NCI-H524 (cell line): ENCODE results near the gene TNRC6A.
A peak's percentile ranks its signal among the peaks of the same experiment; 100 is the strongest.
"Not testable (repeated sequence)": the region's sequence is repeated elsewhere in the genome, so short reads cannot be mapped to it uniquely, and the experiment has no call there.

Source experiments
- DNase-seq, 2 experiments: peaks; one replicate each; lab custom pipeline; 2025; lab: John Stamatoyannopoulos, UW

The TNRC6A gene

DNA sequence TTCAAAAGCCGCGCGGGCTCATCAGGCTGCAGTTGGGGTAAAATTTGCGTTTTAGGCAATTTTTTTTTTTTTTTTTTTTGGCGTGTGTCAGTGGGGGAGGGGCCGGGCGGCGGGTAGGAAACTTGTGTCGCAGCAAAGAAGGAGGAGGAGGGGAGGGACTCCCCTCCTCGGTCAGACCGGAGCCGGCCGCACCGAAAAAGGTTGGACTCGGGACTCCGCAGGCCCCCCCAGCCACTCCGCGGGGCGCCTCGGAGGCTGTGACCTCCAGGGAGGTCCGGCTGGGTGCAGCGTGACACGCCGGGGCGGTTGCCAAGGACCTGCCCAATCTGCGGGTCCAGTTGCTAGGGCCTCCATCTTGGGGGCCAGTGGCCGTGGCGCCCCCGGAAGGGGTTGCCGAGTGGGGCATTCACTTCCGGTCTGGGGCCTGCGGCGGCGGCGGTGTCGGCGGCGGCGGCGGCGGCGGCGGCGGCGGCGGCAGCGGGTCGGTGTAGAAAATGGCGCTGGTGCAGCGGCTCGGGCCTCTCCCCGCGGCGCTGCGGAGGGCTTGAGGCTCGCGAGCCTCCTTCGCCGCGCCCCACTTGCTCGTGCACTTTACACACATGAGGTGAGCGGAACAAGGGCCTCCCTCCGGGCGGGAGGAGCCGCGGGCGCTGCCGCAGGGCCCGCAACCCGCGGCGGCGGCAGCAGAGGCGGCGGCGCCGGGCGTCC is at the start of gene TNRC6A:
TSS of gene TNRC6A (plus strand) at position 409 of the 708 bp plus-strand sequence. CDS start at position 600, 191 bp downstream.
- DNase-seq: peak; percentile 80 to 88

DNA sequence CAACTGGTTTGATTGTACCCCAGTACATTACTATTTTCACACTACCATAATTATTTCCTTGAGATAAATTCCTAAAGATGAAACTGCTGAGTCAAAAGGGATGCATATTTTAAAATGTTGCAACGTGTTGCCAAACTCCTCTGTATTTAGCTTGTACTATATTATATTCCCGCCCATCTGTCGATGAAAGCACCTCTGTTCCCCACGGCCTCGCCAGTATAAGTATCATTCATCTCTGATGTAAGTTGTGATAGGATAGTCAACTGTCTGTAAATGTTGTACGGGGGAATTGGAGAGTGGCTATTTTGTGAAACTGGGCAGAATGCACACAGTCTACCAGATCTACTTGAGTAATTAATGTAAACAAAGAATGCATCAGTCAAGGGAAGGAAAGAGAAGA is 47.7 kb upstream of the TNRC6A start:
- DNase-seq: no peak

DNA sequence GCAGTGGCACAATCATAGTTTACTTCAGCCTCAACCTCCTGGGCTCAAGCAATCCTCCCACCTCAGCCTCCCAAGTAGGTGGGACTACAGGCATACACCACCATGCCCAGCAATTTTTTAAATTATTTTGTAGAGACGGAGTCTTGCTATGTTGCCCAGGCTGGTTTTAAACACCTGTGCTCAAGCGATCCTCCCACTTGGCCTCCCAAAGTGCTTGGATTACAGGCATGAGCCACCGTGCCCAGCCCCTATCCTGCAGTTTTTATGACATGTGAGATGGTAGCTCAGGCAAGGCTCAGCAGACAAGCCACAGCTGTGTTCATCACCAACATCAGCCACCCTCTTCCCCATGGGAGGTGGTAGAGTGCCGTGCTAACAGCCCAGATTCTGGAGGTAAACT is 46.2 kb upstream of the TNRC6A start:
- no peak for DNase-seq

DNA sequence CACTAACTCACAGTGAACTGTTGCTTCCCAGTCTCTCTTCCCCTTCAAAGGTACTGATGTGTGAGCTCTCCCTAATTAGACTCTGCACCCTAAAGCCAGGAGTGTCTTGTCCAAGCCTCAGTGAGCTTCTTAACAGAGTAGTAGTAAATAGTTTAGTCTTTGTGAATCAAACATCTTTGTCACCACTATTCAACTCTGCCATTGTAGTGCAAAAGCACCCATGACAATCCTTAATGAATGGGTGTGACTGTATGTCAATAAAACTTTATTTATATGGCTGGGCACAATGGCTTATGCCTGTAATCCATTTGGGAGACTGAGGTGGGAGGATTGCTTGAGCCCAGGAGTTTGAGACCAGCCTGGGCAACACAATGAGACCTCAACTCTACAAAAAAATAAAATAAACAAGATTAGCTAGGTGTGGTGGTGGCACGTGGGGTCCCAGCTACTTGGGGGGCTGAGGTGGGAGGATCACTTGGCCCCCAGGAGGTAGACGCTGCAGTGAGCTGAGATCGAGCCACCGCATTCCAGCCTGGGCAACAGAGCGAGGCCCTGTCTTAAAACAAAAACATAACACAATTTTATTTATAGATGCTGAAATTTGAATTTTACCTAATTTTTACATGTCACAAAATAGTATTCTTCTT is 45.5 kb upstream of the TNRC6A start:
- no peak for DNase-seq

DNA sequence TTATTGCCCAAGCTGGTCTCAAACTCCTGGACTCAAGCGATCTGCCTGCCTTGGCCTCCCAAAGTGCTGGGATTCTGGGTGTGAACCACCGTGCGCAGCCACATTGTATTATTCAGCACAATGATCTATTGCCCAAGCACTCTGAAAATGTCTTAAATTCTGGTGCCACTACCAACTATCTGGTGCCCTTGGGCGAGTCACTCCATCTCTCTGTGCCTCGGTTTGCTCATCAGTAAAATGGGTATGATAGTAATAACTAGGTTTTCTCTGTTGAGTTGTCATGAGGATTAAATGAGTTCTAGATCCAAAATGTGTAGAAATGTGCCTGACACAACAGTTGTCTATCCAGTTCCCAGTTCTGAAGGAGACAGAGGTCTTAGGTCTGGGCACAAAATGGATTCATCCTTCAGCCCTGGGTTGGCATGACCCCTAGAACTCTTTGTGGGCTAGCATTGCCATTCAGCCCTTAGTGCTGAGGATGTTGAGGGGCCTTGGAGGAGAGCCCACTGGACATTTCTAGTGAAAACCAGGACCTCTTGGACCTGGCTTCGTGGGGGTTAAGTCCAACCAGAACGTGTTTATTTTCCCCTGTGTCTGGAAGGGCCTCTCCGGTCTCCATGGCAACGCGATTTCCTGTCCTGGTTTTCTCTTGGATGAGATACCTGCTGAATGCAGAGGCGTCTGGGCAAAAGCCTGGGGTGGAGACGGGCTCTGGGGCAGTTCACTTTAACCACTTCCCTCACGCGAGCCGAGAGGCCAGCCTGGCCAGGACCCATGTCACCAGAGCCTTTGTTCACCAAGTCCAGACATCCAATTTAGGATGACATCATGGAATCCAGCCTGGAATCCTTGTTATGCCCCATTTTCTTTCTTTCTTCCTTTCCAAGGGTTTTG is 43.7 kb upstream of the TNRC6A start:
- DNase-seq: peak; percentile 20 to 23

- DNase-seq: no peak
These were observed 42.8 kb upstream of the TNRC6A start for GRCh38 chr16:24686678-24687077.

DNA sequence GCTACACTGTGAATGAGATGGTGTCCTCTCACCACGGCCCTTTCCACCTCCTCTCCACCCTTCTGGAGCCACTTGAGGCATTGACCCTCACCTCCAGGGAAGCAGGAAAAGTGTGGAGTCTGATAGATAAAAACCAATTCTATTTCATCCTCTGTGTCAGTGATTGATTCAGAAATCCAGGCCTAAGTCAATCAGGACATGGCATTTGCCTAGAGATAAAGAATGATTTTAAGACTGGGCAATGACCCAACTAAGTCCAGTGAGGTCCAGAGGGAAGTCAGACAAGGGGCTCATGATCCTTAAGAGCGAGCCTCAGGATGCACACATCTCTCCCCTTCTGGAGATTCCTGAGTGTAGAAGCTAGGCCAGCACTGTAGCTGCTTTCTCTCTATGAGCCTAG is 41.1 kb upstream of the TNRC6A start:
- no peak for DNase-seq

DNA sequence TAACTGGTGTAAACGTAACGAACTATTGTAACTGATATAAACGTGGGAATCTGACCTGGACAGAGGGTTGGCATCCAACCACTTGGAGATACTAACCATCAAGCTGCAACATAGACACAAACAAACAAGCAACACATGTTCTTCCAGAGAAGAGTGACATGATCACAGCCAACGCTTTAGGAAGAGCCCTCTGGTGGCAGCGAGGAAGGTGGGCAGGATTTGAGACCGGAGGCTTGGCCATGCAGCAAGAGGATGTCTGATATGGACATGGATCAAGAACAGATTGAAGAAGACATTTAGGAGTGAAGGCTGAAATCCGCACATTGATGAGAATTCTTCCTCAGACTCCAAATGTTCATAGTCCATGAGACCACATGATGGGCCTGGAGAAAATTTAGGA is 40.3 kb upstream of the TNRC6A start:
- peak in 1 of 2 experiments; percentile 14 for DNase-seq

DNA sequence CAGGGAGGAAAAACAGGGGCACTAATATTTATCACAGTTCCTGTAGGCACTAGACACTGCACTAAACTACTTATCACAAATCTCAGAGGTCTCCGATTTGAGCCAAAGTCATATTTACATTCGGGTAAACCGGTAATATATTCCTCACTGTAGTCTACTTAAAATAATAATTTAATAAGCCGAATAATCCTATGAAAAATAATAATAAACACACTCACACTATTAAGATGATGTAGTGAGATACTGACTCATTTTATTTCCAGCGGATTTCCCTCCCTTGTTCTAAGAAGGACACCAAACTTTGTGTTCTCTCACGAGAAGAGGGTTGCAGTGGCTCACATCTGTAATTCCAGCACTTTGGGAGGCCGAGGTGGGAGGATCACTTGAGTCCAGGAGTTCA is 36.6 kb upstream of the TNRC6A start:
- no peak for DNase-seq

DNA sequence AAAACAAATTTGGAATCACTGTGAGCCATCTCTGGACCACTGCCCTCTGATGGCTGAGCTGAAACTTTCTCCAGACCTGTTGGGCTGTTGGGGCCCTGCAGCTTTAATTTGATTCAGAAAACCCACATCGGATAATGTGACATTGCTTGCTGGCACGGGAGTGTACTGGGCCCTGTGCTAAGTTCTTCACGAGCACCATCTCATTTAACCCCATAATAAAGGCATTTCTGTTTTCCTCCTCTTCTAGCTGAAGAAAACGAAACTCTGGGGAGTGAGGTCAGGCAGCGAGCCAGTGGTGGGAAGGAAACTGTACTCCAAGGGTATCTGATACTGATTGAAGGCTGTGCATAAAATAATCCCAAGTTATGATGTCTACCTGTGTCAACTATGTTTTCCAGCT is 34.5 kb upstream of the TNRC6A start:
- no peak for DNase-seq

- DNase-seq: no peak
These were observed 32.8 kb upstream of the TNRC6A start for GRCh38 chr16:24696699-24697098.

- DNase-seq: no peak
These were observed 31.1 kb upstream of the TNRC6A start for GRCh38 chr16:24698308-24698707.

GRCh38 chr16:24699151-24699723 is 30.2 kb upstream of the TNRC6A start:
- DNase-seq: no peak

- no peak for DNase-seq
These were observed 28.7 kb upstream of the TNRC6A start for GRCh38 chr16:24700549-24701392.

- no peak for DNase-seq
These were observed 27.9 kb upstream of the TNRC6A start for GRCh38 chr16:24701521-24701951.

DNA sequence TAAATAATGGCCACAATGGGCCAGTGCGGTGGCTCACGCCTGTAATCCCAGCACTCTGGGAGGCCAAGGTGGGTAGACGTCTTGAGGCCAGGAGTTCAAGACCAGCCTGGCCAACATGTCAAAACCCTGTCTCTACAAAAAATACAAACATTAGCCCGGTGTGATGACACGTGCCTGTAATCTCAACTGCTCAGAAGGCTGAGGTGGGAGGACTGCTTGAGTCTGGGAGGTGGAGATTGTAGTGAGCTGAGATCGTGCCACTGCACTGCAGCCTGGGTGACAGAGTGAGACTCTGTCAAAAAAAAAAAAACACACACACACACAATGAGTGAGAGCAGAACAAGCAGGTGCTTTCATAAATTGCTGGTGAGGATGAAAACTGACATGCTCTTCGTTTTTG is 21.7 kb upstream of the TNRC6A start:
- DNase-seq: not testable (repeated sequence)

GRCh38 chr16:24713379-24713778 is 16.1 kb upstream of the TNRC6A start:
- no peak for DNase-seq

DNA sequence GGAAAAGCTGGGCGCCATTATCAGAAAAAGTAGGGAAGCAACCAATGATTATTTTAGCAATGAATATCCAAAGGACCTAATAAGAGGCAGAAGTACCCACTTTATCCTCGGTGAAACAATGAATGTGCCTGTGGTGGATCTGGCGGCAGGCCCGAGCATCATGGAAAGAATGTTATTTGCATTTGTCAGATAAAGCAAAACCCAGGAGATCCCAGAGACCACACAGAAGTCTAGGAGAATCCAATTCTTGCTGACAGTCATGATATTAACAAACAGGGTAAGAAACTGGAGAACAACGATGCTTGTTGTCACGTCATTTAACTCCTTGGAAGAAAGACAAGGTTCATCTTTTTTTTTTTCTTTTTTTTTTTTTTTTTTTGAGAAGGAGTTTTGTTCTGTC is 12.0 kb upstream of the TNRC6A start:
- DNase-seq: no peak

DNA sequence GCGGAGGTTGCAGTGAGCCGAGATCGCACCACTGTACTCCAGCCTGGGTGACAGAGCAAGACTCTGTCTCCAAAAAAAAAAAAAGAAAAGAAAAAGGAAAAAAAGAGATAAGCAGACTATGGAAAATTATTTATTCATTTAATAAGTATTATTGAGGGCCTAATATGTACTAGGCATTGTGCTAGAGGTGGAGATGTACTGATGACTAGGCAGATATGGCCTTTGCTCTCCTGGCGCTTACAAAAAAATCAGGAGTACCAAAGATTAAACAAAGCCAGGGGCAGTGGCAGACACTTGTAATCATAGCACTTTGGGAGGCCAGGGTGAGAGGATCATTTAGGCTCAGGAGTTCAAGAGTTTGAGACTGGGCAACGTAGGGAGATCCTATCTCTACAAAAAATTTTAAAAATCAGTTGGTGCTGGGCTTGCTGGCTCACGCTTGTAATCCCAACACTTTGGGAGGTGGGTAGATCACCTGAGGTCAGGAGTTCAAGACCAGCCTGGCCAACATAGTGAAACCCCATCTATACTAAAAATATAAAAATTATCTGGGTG is 10.4 kb upstream of the TNRC6A start:
- DNase-seq: no peak

- no peak for DNase-seq
These were observed 7.6 kb upstream of the TNRC6A start for GRCh38 chr16:24721830-24722238.

DNA sequence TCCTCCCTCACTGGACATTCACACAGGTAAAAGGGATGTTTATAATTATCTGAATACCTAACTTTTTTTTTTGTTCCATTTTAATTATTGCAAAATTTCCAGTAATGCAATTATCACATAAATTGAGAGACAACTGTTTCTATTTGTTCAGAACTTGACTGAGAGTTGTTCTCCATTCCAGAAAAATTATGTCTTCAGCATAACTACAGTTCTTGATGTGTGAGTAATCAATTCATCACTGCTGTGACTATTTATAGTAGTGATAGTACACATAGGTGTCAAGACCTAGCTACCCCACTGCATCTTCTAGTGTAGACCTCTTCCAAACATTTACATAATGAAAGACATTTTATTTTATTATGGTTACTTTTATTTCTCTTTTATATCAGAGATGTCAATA is 5.8 kb upstream of the TNRC6A start:
- no peak for DNase-seq
